ENCODE results near the gene PSMD6. TPM values are rescaled to one million over a fixed set of nuclear protein-coding genes. Genes with fewer than 3 reads are reported as not detected.

The PSMD6 gene
- total and polyA plus RNA-seq, 9 of the 15 experiments (the other 6 are each of a cell fraction or from before 2014, with no cell fraction given), result 78.2 to 133 (median 113) TPM

DNA sequence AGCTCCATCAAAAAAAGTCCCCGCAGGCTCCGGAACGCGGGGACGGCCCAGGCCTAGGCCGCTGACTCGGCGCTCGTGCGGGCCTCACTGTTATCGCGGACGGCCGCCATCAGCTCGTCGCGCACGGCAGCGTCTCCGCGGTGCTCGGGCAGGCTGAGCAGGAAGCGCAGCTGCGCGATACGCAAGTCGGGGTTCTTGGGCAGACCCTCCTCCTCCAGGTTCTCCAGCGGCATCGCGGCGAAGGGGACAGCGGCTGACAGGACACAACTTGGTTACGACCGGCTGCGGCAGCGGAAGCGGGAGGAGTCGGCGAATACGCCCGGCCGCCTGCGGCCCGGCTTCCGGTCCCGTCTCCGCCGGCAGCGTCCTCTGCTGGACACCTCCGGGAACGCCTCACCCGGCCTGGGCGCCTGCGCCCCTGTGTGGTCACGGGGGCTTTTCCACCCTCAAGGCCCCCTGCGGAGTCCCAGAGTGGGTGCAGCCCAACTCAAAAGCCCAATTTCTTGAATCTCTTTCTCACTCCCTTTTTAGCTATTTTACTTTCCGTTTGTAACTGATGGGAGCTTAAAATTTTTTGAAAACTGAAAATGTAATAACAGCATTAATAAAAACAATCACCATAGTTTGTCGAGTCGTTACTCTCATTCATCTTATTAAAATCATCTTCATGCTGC is at the start of gene PSMD6 (continued):
- TF ChIP-seq, protein P1, sequence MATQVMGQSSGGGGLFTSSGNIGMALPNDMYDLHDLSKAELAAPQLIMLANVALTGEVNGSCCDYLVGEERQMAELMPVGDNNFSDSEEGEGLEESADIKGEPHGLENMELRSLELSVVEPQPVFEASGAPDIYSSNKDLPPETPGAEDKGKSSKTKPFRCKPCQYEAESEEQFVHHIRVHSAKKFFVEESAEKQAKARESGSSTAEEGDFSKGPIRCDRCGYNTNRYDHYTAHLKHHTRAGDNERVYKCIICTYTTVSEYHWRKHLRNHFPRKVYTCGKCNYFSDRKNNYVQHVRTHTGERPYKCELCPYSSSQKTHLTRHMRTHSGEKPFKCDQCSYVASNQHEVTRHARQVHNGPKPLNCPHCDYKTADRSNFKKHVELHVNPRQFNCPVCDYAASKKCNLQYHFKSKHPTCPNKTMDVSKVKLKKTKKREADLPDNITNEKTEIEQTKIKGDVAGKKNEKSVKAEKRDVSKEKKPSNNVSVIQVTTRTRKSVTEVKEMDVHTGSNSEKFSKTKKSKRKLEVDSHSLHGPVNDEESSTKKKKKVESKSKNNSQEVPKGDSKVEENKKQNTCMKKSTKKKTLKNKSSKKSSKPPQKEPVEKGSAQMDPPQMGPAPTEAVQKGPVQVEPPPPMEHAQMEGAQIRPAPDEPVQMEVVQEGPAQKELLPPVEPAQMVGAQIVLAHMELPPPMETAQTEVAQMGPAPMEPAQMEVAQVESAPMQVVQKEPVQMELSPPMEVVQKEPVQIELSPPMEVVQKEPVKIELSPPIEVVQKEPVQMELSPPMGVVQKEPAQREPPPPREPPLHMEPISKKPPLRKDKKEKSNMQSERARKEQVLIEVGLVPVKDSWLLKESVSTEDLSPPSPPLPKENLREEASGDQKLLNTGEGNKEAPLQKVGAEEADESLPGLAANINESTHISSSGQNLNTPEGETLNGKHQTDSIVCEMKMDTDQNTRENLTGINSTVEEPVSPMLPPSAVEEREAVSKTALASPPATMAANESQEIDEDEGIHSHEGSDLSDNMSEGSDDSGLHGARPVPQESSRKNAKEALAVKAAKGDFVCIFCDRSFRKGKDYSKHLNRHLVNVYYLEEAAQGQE (IDR thresholded peaks at IDR 0.05; ENCODE audit: borderline replicate concordance), result 0 out of 2 replicates have a peak, but pooled peaks have one; percentile 15
- TF ChIP-seq, protein P1 (CRISPR knock-in tag; IDR thresholded peaks at IDR 0.05; ENCODE audit: low read depth), result no peak
- TF ChIP-seq ZSCAN32 (CRISPR knock-in tag; IDR thresholded peaks at IDR 0.05) (no peak), ZNF79 (CRISPR knock-in tag; IDR thresholded peaks at IDR 0.05; ENCODE audit: low read depth) (no peak), ARHGAP35 (IDR thresholded peaks at IDR 0.05; ENCODE audit: partially characterized antibody) (no peak), HDGF (IDR thresholded peaks at IDR 0.05) (no peak), MAFK (IDR thresholded peaks at IDR 0.05; ENCODE audit: low read length) (no peak), ZNF668 (CRISPR knock-in tag; IDR thresholded peaks at IDR 0.05) (no peak), ZC3H11A (IDR thresholded peaks at IDR 0.05; ENCODE audit: low read depth, low read length) (no peak), ZNF175 (CRISPR knock-in tag; IDR thresholded peaks at IDR 0.05; ENCODE audit: low read depth) (no peak), HNRNPH1 (optimal IDR thresholded peaks at IDR 0.05; ENCODE audit: low read depth, low read length) (no peak), ZKSCAN3 (CRISPR knock-in tag; IDR thresholded peaks at IDR 0.05) (no peak)
- TF ChIP-seq, protein P2, sequence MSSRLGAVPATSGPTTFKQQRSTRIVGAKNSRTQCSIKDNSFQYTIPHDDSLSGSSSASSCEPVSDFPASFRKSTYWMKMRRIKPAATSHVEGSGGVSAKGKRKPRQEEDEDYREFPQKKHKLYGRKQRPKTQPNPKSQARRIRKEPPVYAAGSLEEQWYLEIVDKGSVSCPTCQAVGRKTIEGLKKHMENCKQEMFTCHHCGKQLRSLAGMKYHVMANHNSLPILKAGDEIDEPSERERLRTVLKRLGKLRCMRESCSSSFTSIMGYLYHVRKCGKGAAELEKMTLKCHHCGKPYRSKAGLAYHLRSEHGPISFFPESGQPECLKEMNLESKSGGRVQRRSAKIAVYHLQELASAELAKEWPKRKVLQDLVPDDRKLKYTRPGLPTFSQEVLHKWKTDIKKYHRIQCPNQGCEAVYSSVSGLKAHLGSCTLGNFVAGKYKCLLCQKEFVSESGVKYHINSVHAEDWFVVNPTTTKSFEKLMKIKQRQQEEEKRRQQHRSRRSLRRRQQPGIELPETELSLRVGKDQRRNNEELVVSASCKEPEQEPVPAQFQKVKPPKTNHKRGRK (tag; IDR thresholded peaks at IDR 0.05), result no peak
- TF ChIP-seq, protein P3, sequence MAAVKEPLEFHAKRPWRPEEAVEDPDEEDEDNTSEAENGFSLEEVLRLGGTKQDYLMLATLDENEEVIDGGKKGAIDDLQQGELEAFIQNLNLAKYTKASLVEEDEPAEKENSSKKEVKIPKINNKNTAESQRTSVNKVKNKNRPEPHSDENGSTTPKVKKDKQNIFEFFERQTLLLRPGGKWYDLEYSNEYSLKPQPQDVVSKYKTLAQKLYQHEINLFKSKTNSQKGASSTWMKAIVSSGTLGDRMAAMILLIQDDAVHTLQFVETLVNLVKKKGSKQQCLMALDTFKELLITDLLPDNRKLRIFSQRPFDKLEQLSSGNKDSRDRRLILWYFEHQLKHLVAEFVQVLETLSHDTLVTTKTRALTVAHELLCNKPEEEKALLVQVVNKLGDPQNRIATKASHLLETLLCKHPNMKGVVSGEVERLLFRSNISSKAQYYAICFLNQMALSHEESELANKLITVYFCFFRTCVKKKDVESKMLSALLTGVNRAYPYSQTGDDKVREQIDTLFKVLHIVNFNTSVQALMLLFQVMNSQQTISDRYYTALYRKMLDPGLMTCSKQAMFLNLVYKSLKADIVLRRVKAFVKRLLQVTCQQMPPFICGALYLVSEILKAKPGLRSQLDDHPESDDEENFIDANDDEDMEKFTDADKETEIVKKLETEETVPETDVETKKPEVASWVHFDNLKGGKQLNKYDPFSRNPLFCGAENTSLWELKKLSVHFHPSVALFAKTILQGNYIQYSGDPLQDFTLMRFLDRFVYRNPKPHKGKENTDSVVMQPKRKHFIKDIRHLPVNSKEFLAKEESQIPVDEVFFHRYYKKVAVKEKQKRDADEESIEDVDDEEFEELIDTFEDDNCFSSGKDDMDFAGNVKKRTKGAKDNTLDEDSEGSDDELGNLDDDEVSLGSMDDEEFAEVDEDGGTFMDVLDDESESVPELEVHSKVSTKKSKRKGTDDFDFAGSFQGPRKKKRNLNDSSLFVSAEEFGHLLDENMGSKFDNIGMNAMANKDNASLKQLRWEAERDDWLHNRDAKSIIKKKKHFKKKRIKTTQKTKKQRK (IDR thresholded peaks at IDR 0.05; ENCODE audit: borderline replicate concordance, low read depth, low read length), result no peak

All from K562 (cell line).